ENCODE results near the gene ATN1.

The ATN1 gene

DNA sequence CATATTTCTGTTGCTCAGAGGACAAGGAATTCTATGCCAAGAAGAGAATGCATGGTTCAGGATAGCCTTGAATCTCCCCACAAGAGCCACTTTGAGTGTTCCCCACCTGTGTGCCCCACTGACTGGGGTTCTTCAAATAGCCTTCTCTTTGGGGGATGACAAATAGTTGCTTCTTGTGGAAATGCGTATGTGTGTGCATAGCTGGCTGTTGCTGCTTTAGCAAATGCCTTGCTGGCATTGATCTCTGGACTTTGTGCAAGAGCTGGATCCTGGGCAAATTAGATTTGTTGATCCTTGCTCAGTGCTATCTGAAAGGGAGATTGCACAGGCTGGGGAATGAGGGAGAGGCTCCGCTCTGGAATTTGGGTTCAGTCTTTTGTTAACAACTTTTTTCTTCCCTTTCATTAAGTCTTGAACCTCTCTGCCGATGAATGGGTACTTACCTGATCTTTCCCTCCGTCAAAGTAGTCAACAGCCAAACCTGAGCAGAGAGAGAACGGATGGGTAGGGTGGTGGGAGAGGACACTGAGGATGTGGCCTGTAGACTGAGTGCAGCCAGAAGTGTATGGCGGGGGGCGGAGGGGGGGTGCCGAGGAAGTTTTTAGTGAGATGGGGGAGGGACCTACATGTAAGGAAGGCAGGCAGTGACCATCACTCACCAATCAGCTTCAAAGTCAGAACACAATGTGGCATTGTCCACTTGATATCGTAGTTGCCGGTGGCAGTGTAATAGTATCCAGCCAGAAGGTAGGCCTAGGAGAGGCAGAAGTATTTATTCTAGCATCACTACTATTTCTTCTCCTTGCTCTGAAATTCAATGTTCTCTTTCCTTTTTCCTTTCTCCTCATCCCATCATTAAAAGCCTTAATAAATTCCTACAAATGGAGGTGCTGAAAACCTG, 53.6 kb downstream of the ATN1 start:
- Histone ChIP-seq H3K4me3 (replicated peaks; ENCODE audit: low read depth, low read length) (no peak overlapping the region), H3K27me3 (replicated peaks; ENCODE audit: control insufficient read depth, insufficient read depth, low read length) (no peaks in the 10 kb centered on the region), H3K36me3 (ENCODE audit: control insufficient read depth, insufficient read depth, low read length) (peaks cover 34% of the 10 kb centered on the region)
- TF ChIP-seq, protein P1, sequence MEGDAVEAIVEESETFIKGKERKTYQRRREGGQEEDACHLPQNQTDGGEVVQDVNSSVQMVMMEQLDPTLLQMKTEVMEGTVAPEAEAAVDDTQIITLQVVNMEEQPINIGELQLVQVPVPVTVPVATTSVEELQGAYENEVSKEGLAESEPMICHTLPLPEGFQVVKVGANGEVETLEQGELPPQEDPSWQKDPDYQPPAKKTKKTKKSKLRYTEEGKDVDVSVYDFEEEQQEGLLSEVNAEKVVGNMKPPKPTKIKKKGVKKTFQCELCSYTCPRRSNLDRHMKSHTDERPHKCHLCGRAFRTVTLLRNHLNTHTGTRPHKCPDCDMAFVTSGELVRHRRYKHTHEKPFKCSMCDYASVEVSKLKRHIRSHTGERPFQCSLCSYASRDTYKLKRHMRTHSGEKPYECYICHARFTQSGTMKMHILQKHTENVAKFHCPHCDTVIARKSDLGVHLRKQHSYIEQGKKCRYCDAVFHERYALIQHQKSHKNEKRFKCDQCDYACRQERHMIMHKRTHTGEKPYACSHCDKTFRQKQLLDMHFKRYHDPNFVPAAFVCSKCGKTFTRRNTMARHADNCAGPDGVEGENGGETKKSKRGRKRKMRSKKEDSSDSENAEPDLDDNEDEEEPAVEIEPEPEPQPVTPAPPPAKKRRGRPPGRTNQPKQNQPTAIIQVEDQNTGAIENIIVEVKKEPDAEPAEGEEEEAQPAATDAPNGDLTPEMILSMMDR (IDR thresholded peaks at IDR 0.05; ENCODE audit: insufficient read depth, low read length, poor library complexity, severe bottlenecking) = no peak
- no peak for DNase-seq (ENCODE audit: extremely low read depth, insufficient read length)

DNA sequence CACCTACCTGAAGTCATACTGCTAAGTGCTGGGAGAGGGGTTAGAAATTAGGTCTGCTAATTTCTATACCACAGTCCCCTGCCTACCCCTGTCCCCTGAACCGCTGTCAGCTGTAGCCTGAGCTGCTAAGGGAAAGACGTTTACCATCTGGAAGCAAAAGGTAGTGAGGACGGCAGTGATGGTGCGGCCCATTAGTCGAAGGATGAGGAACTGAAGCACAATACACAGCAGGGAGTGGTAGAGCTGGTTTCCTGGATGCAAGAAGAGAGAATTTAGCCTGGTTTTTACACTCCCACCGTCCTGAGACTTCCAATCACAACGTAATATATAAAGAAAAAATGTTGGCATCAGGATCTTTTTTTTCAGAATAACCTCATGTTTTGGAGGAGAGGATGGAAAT, 54.8 kb downstream of the ATN1 start:
- DNase-seq (ENCODE audit: extremely low read depth, insufficient read length) = no peak
- H3K27me3 ChIP-seq (replicated peaks; ENCODE audit: control insufficient read depth, insufficient read depth, low read length) = no peaks in the 10 kb centered on the region
- H3K36me3 ChIP-seq (ENCODE audit: control insufficient read depth, insufficient read depth, low read length) = peaks cover 27% of the 10 kb centered on the region
- H3K4me3 ChIP-seq (replicated peaks; ENCODE audit: low read depth, low read length) = no peak overlapping the region
- TF ChIP-seq, protein P1 (IDR thresholded peaks at IDR 0.05; ENCODE audit: insufficient read depth, low read length, poor library complexity, severe bottlenecking) = no peak

DNA sequence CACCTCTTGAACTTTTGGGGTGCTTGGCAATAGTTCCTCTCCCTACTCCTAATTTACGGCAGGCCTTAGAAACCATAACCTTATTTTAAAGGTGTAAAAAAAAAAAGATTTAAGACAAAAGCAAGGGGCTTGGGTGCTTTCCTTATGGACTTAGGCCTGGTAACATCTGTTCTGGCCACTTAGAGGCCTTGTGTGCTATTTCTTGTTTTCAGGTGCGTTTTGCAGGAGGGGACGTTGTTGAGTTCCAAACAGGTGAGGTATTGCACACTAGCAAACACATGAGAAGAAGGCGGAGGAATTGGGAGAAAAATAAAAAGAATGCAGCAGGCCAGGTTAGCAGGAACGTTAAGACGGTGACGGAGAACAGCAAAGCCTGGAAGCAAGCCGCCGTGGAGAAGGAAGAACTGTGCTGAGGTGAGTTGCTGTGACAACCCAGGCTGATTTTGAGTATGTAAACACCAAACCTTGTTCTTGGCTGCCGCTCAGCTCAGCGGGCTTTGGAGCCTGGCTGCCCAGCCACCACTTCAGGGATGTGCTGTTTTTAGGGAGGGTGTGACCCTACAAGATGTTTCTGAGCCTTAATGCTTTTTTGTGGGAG, 60.3 kb downstream of the ATN1 start:
- H3K4me3 ChIP-seq (replicated peaks; ENCODE audit: low read depth, low read length) = no peak overlapping the region
- no peaks in the 10 kb centered on the region for H3K27me3 ChIP-seq (replicated peaks; ENCODE audit: control insufficient read depth, insufficient read depth, low read length)
- DNase-seq (ENCODE audit: extremely low read depth, insufficient read length) = no peak
- TF ChIP-seq, protein P1 (IDR thresholded peaks at IDR 0.05; ENCODE audit: insufficient read depth, low read length, poor library complexity, severe bottlenecking) = no peak
- peaks cover 6% of the 10 kb centered on the region for H3K36me3 ChIP-seq (ENCODE audit: control insufficient read depth, insufficient read depth, low read length)
